Ovary (tissue), 9 donors: ENCODE data around the gene AFF3. TPM values are rescaled to one million over a fixed set of nuclear protein-coding genes. Genes with fewer than 3 reads are reported as not detected.

ENCODE experiments used
- DNase-seq, 5 donors: peaks; one replicate each; pipeline ENCODE4 v3.0.0-alpha.2; 2019 to 2020
- H3K27ac ChIP-seq, 2 donors: fragments of 200-600 bp; one replicate each; pipeline versions ENCODE4 v1.5.1 to v1.8.0; 2019 to 2022
- H3K27me3 ChIP-seq: fragments of 200-600 bp; one replicate; pipeline ENCODE4 v1.8.0; 2022
- H3K36me3 ChIP-seq: fragments of 200-600 bp; sonication (generic); one replicate; pipeline ENCODE4 v1.5.1; 2019
- H3K4me1 ChIP-seq: one replicate; pipeline ENCODE4 v1.8.1; 2013; ENCODE audit warnings: mild to moderate bottlenecking, moderate library complexity; ENCODE audit not compliant: insufficient read depth
- H3K4me3 ChIP-seq: fragments of 200-600 bp; sonication (generic); one replicate; pipeline ENCODE4 v1.5.1; 2017
- H3K9me3 ChIP-seq, 2 donors: fragments of 200-600 bp in 1 of 2; sonication (generic) in 1 of 2; one replicate each; pipeline versions ENCODE4 v1.5.1 to v1.8.1; 2013 to 2019; ENCODE audit warnings: mild to moderate bottlenecking in 1 of 2, moderate library complexity in 1 of 2
- EP300 ChIP-seq: sonication (generic); formaldehyde crosslinking; IDR thresholded peaks from one replicate; pipeline ENCODE4 v1.6.1; 2017; ENCODE audit warnings: antibody characterized with exemption
- POLR2A ChIP-seq: fragments of 450-650 bp; IDR thresholded peaks from one replicate; pipeline ENCODE4 v1.6.1; 2017; ENCODE audit warnings: antibody characterized with exemption, mild to moderate bottlenecking, moderate library complexity
- WGBS, 3 donors: extraction: QIAGEN DNeasy Blood & Tissue Kit in 1 of 3; methylation state at CpG; one replicate each; pipeline versions ENCODE4 v1.1.5 to v1.1.7; 2013 to 2017; 5-methylcytosine and 5-hydroxymethylcytosine counted together
- intact Hi-C, 4 donors: fragments of 100-400 bp; cut with DNase I; formaldehyde crosslinking; loops; one replicate each; pipeline versions ENCODE4 v1.11.0 to v1.15.1; 2022 to 2023
- polyA plus RNA-seq, 2 donors: library from polyadenylated mRNA; stranded (reverse); fragments of 200-250 nt in 1 of 2; fragments of 350-450 nt in 1 of 2; fragmentation: Illumina TruSeq in 1 of 2; extraction: RNeasy Lipid Tissue Mini Kit (QIAGEN cat#74804) in 1 of 2; gene quantifications; one replicate each; pipeline ENCODE4 v1.2.3, GENCODE V29; 2013 to 2014
- total RNA-seq, 7 donors: library from RNA; depleted of rRNA in 2 of 7; stranded (reverse); fragments of >200 nt in 2 of 7; fragmentation: NEBNext Ultra II Directional in 3 of 7; extraction: Animal tissue kit (Norgen Biotek cat#: 25700) in 3 of 7; gene quantifications; one replicate each; pipeline versions ENCODE4 v1.1.0 to v1.2.4, GENCODE V29; 2016 to 2023
- TF ChIP-seq, protein P1 (sequence below), 3 donors: fragments of 450-650 bp in 2 of 3; fragments of 200-600 bp in 1 of 3; IDR thresholded peaks; one replicate each; pipeline versions ENCODE4 v1.5.1 to v1.8.0; 2016 to 2022; ENCODE audit warnings: antibody characterized with exemption in 3 of 3, mild to moderate bottlenecking in 1 of 3
- donor health status: DM: no; HTN: no; CAD: no; lungs with moderate emphysema.
- donor health status: DM: no; HTN: no; CAD: no.
- donor health status: Bipolar disorder and iron deficiency.
- donor health status: DM: yes; HTN: yes; CAD: no.
- donor health status: DM: no; HTN: no; CAD: no.
- donor health status: DM: yes; HTN: yes; CAD: no.

AFF3 gene
- total and polyA plus RNA-seq, 9 donors = 5.9 to 40.8 (median 25.7) TPM

DNA sequence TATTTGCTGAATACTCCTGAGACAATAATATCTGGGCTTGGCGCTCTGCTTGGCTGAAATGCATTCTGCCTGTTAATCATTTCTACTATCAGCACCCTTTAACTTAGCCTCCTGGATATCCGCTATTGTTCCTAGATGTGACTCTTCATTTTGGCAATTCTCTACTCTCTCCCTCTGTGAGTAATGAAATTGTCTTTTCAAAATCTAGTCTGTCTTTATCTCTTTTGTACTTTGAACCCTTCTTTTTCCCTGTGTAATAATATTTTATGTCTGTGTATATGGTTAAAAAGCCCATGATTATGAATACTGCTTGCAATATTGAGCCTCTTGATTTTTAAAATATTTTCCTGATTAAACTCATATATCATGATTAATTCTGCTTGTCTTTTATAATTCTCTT is 646.4 kb downstream of the AFF3 start:
- no peaks in the 10 kb centered on the region for H3K4me1 ChIP-seq
- DNase-seq = no peak
- H3K36me3 ChIP-seq = no peaks in the 10 kb centered on the region
- intact Hi-C loops = loop anchor here in 2 of 4 donors (5.0 to 10.0 kb wide), 2 partner anchors 154 to 161 kb away; partner anchors contain the start of genes EIF5B (in 1 of the 2) and TXNDC9 (in 1 of the 2)
- TF ChIP-seq EP300 (no peak), POLR2A (no peak)
- TF ChIP-seq, protein P1, sequence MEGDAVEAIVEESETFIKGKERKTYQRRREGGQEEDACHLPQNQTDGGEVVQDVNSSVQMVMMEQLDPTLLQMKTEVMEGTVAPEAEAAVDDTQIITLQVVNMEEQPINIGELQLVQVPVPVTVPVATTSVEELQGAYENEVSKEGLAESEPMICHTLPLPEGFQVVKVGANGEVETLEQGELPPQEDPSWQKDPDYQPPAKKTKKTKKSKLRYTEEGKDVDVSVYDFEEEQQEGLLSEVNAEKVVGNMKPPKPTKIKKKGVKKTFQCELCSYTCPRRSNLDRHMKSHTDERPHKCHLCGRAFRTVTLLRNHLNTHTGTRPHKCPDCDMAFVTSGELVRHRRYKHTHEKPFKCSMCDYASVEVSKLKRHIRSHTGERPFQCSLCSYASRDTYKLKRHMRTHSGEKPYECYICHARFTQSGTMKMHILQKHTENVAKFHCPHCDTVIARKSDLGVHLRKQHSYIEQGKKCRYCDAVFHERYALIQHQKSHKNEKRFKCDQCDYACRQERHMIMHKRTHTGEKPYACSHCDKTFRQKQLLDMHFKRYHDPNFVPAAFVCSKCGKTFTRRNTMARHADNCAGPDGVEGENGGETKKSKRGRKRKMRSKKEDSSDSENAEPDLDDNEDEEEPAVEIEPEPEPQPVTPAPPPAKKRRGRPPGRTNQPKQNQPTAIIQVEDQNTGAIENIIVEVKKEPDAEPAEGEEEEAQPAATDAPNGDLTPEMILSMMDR (IDR thresholded peaks at IDR 0.05) = no peak
- WGBS, 3 donors = 77 to 91% (median 87%) methylated on average over 2 of the region's 2 CpGs
- H3K4me3 ChIP-seq = no peak overlapping the region
- H3K27me3 ChIP-seq = no peaks in the 10 kb centered on the region
- H3K27ac ChIP-seq = no peak overlapping the region
- no peaks in the 10 kb centered on the region for H3K9me3 ChIP-seq

Other genes with a start within 250 kb of the AFF3 start
- gene LONRF2, start 179.9 kb upstream of the AFF3 start, total RNA-seq = 100 to 1,000 TPM in 1 of 7 donors, 10 to 100 TPM in 6; 20.6 to 133 (median 37.8) TPM
- 10 to 100 TPM in 1 of 2 donors, 1 to 10 TPM in 1; 4.7 to 16.5 TPM for gene LONRF2, start 179.9 kb upstream of the AFF3 start, polyA plus RNA-seq